Measurements from ENCODE around the gene RELB.
A peak's percentile ranks its signal among the peaks of the same experiment; 100 is the strongest.

RELB gene

GRCh38 chr19:44972802-44973201 lies 28.5 kb upstream of the RELB start:
- DNase-seq, result no peak

GRCh38 chr19:44973982-44974735 lies 27.1 kb upstream of the RELB start:
- Mint-ChIP-seq H3K9me3 (no peaks in the 10 kb centered on the region), H3K27ac (peak overlapping the region; percentile 57), H3K36me3 (peaks cover 27 to 40% of the 10 kb centered on the region in 2 donors), H3K4me3 (no peak overlapping the region), H3K4me1 (peaks cover 4 to 12% of the 10 kb centered on the region in 2 donors), H3K27me3 (no peaks in the 10 kb centered on the region)
- DNase-seq (no peak), ATAC-seq (replicated peaks) (no peak)

More at GRCh38 chr19:44972802-44973201, 28.5 kb upstream of the RELB start:
- peaks cover 4 to 12% of the 10 kb centered on the region in 2 donors for H3K4me1 Mint-ChIP-seq
- ATAC-seq (replicated peaks), result no peak
- no peak overlapping the region for H3K4me3 Mint-ChIP-seq
- peaks cover 25 to 40% of the 10 kb centered on the region in 2 donors for H3K36me3 Mint-ChIP-seq
- H3K27me3 Mint-ChIP-seq, result no peaks in the 10 kb centered on the region
- no peaks in the 10 kb centered on the region for H3K9me3 Mint-ChIP-seq
- H3K27ac Mint-ChIP-seq, result no peak overlapping the region

- Mint-ChIP-seq H3K9me3 (no peaks in the 10 kb centered on the region), H3K4me3 (no peak overlapping the region), H3K27ac (no peak overlapping the region), H3K27me3 (no peaks in the 10 kb centered on the region), H3K4me1 (peaks cover 4 to 12% of the 10 kb centered on the region in 2 donors), H3K36me3 (peaks cover 31 to 44% of the 10 kb centered on the region in 2 donors)
- no peak for DNase-seq
- no peak for ATAC-seq (replicated peaks)
Observed at GRCh38 chr19:44974857-44975256, 26.4 kb upstream of the RELB start.

- H3K4me3 Mint-ChIP-seq, result no peak overlapping the region
- H3K27me3 Mint-ChIP-seq, result no peaks in the 10 kb centered on the region
- H3K27ac Mint-ChIP-seq, result peak overlapping the region; percentile 25
- DNase-seq, result no peak
- no peak for ATAC-seq (replicated peaks)
- peaks cover 4 to 12% of the 10 kb centered on the region in 2 donors for H3K4me1 Mint-ChIP-seq
- no peaks in the 10 kb centered on the region for H3K9me3 Mint-ChIP-seq
- H3K36me3 Mint-ChIP-seq, result peaks cover 32 to 45% of the 10 kb centered on the region in 2 donors
Observed at GRCh38 chr19:44975444-44975843, 25.8 kb upstream of the RELB start.

DNA sequence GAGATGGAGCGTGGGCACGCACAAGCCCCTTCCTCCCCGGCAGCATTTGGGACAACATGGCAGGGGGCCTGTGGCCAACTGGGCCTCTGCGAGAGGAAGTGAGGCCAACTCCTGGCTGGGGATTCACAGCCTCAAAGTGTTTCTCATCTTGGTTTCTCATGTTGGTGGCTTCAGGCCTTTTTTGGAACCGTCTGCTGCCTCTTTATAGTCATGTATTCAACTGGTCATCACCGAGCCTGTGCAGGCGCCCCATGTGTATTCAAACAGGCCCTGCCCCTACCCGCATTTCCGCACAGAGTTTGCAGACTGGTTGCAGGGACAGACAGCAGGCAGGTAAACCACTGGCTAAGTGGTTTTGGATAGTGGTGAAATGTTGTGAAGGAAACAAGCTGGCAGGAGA lies 17.3 kb upstream of the RELB start:
- DNase-seq, result no peak
- Mint-ChIP-seq H3K27ac (no peak overlapping the region), H3K9me3 (no peaks in the 10 kb centered on the region), H3K36me3 (peaks cover 32 to 54% of the 10 kb centered on the region in 2 donors), H3K4me3 (no peak overlapping the region), H3K4me1 (peaks cover 2 to 6% of the 10 kb centered on the region in 2 donors), H3K27me3 (no peaks in the 10 kb centered on the region)
- ATAC-seq (replicated peaks), result no peak

- Mint-ChIP-seq H3K36me3 (peaks cover 30 to 50% of the 10 kb centered on the region in 2 donors), H3K9me3 (no peaks in the 10 kb centered on the region), H3K27me3 (no peaks in the 10 kb centered on the region), H3K27ac (no peak overlapping the region), H3K4me3 (no peak overlapping the region), H3K4me1 (peaks cover 5 to 11% of the 10 kb centered on the region in 2 donors)
- DNase-seq, result no peak
- no peak for ATAC-seq (replicated peaks)
Observed at GRCh38 chr19:44985445-44985844, 15.8 kb upstream of the RELB start.

DNA sequence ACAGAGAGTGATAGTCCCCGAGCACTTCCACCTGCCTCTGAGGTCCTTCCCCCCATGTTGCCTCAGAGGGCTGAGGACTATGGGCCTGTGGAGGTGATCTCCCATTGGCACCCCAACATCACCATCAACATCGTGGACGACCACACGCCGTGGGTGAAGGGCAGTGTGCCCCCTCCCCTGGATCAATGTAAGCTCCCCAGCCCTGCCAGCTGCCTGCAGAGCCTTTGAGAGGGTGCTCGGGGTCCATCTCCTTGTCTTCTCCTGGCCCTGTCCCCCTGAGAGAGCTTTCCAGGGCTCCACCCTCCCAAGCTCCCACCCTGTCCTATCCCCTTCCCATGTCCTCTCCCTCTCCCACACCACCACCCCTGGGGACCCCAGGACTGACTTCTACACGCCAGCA lies 14.9 kb upstream of the RELB start:
- DNase-seq (no peak), ATAC-seq (replicated peaks) (no peak)
- Mint-ChIP-seq H3K27me3 (no peaks in the 10 kb centered on the region), H3K4me3 (no peak overlapping the region), H3K27ac (no peak overlapping the region), H3K9me3 (no peaks in the 10 kb centered on the region), H3K4me1 (peaks cover 5 to 13% of the 10 kb centered on the region in 2 donors), H3K36me3 (peaks cover 33 to 56% of the 10 kb centered on the region in 2 donors)

DNA sequence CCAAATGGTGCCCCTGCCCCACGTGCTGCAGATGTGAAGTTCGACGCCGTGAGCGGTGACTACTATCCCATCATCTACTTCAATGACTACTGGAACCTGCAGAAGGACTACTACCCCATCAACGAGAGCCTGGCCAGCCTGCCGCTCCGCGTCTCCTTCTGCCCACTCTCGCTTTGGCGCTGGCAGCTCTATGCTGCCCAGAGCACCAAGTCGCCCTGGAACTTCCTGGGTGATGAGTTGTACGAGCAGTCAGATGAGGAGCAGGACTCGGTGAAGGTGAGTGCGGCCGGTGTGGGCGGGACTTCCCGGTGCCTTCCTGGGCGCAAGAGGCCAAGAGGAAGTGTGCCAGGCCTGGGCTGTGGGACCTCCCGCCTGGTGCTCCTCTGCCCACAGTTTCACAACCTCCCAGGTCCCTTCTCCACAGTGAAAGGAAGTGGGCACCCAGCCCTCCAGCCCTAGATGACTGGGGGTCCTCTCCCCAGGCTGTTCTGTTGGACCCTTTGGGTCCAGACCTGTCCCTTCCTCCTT lies 14.1 kb upstream of the RELB start:
- Mint-ChIP-seq H3K4me1 (peaks cover 5 to 13% of the 10 kb centered on the region in 2 donors), H3K27me3 (no peaks in the 10 kb centered on the region), H3K36me3 (peaks cover 39 to 63% of the 10 kb centered on the region in 2 donors), H3K4me3 (no peak overlapping the region), H3K9me3 (no peaks in the 10 kb centered on the region), H3K27ac (peak overlapping the region; percentile 67)
- ATAC-seq (replicated peaks) (no peak), DNase-seq (no peak)

GRCh38 chr19:44988273-44988672 lies 13.0 kb upstream of the RELB start:
- H3K4me3 Mint-ChIP-seq, result no peak overlapping the region
- no peak overlapping the region for H3K27ac Mint-ChIP-seq
- H3K27me3 Mint-ChIP-seq, result no peaks in the 10 kb centered on the region
- H3K4me1 Mint-ChIP-seq, result peaks cover 5 to 13% of the 10 kb centered on the region in 2 donors
- H3K9me3 Mint-ChIP-seq, result no peaks in the 10 kb centered on the region
- ATAC-seq (replicated peaks) (no peak), DNase-seq (no peak)
- peaks cover 37 to 58% of the 10 kb centered on the region in 2 donors for H3K36me3 Mint-ChIP-seq

- peaks cover 5 to 13% of the 10 kb centered on the region in 2 donors for H3K4me1 Mint-ChIP-seq
- DNase-seq (peak; percentile 43), ATAC-seq (replicated peaks) (peak; percentile 84 to 85)
- H3K27ac Mint-ChIP-seq, result peak overlapping the region; percentile 88
- H3K9me3 Mint-ChIP-seq, result no peaks in the 10 kb centered on the region
- H3K27me3 Mint-ChIP-seq, result no peaks in the 10 kb centered on the region
- no peak overlapping the region for H3K4me3 Mint-ChIP-seq
- peaks cover 40 to 64% of the 10 kb centered on the region in 2 donors for H3K36me3 Mint-ChIP-seq
Observed at GRCh38 chr19:44988896-44989556, 12.2 kb upstream of the RELB start.

GRCh38 chr19:44990459-44990858 lies 10.8 kb upstream of the RELB start:
- H3K4me3 Mint-ChIP-seq, result no peak overlapping the region
- H3K9me3 Mint-ChIP-seq, result no peaks in the 10 kb centered on the region
- no peak overlapping the region for H3K27ac Mint-ChIP-seq
- H3K4me1 Mint-ChIP-seq, result peaks cover 5 to 15% of the 10 kb centered on the region in 2 donors
- H3K36me3 Mint-ChIP-seq, result peaks cover 37 to 59% of the 10 kb centered on the region in 2 donors
- ATAC-seq (replicated peaks), result no peak
- no peak for DNase-seq
- H3K27me3 Mint-ChIP-seq, result no peaks in the 10 kb centered on the region

- no peak for ATAC-seq (replicated peaks)
- peaks cover 34 to 55% of the 10 kb centered on the region in 2 donors for H3K36me3 Mint-ChIP-seq
- no peaks in the 10 kb centered on the region for H3K9me3 Mint-ChIP-seq
- H3K4me1 Mint-ChIP-seq, result peaks cover 5 to 15% of the 10 kb centered on the region in 2 donors
- DNase-seq, result no peak
- no peak overlapping the region for H3K4me3 Mint-ChIP-seq
- no peaks in the 10 kb centered on the region for H3K27me3 Mint-ChIP-seq
- H3K27ac Mint-ChIP-seq, result peak overlapping the region; percentile 73
Observed at GRCh38 chr19:44990966-44991365, 10.3 kb upstream of the RELB start.

GRCh38 chr19:44992336-44993163 lies 8.7 kb upstream of the RELB start:
- peaks cover 26 to 44% of the 10 kb centered on the region in 2 donors for H3K36me3 Mint-ChIP-seq
- H3K9me3 Mint-ChIP-seq, result no peaks in the 10 kb centered on the region
- ATAC-seq (replicated peaks) (no peak), DNase-seq (no peak)
- no peak overlapping the region for H3K4me3 Mint-ChIP-seq
- no peaks in the 10 kb centered on the region for H3K27me3 Mint-ChIP-seq
- H3K27ac Mint-ChIP-seq, result peak overlapping the region; percentile 25
- H3K4me1 Mint-ChIP-seq, result peaks cover 5 to 13% of the 10 kb centered on the region in 2 donors

DNA sequence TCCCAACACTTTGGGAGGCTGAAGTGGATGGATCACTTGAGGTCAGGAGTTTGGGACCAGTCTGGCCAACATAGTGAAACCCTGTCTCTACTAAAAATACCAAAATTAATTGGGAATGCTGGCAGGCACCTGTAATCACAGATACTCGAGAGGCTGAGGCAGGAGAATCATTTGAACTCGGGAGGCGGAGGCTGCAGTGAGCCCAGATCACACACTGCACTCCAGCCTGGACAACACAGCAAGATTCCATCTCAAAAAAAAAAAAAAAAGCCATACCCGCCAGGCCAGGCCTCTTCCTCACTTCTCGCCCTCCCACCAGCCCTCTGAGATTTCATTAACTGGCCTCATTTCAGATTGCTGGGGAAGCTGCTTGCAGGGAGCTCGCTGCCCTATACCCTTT lies 7.7 kb upstream of the RELB start:
- peak overlapping the region; percentile 3 for H3K27ac Mint-ChIP-seq
- DNase-seq (no peak), ATAC-seq (replicated peaks) (no peak)
- peaks cover 5 to 11% of the 10 kb centered on the region in 2 donors for H3K4me1 Mint-ChIP-seq
- no peak overlapping the region for H3K4me3 Mint-ChIP-seq
- no peaks in the 10 kb centered on the region for H3K27me3 Mint-ChIP-seq
- H3K9me3 Mint-ChIP-seq, result no peaks in the 10 kb centered on the region
- H3K36me3 Mint-ChIP-seq, result peaks cover 21 to 39% of the 10 kb centered on the region in 2 donors

Data from stimulated activated naive B cell treated with anti-CD40 and anti-IgM and Interleukin-4, amounts not matched to agents 10 μg/mL and 1 μg/mL and 100 μg/mL, for 72 hours (primary cell).